IMR-90 (cell line): Measurements from ENCODE around the gene CAVIN1. TPM values are rescaled to one million over a fixed set of nuclear protein-coding genes. Genes with fewer than 3 reads are reported as not detected.

Experiments
- ATAC-seq: fragments of 200-7000 bp; cut with Tn5 transposase; 2 replicates; pipeline ENCODE4 v1.9.1; 2020; ENCODE audit warnings: low read depth, mild to moderate bottlenecking, moderate library complexity
- BruUV-seq: library from RNA; stranded (reverse); fragments of 400-500 nt; replicated peaks from 2 replicates; lab custom pipeline; 2021; lab: Mats Ljungman, UMichigan
- CTCF ChIA-PET: fragments of 300-600 bp; formaldehyde crosslinking; extraction: SDS; loops from one replicate; lab custom pipeline; 2021; ENCODE audit warnings: antibody characterized with exemption; lab: Yijun Ruan, JAX
- POLR2A ChIA-PET: fragments of 300-600 bp; sonication (Branson Sonifier 250); formaldehyde crosslinking; loops from one replicate; lab custom pipeline; 2022; ENCODE audit warnings: antibody characterized with exemption; ENCODE audit not compliant: unreplicated experiment; lab: Charles Lee
- DNase-seq: peaks from one replicate; pipeline ENCODE4 v3.0.0; 2013
- H2AFZ ChIP-seq: replicated peaks from 2 replicates; pipeline ENCODE3; 2013; ENCODE audit warnings: low read length, mild to moderate bottlenecking; ENCODE audit not compliant: poor library complexity
- H2AK5ac ChIP-seq: 2 replicates; pipeline ENCODE4 v1.6.1; 2013; ENCODE audit warnings: low read depth, low read length, inconsistent platforms
- H2AK9ac ChIP-seq: replicated peaks from 2 replicates; pipeline ENCODE3; 2013; ENCODE audit warnings: mild to moderate bottlenecking, low read depth, low read length, moderate library complexity; ENCODE audit not compliant: poor library complexity
- H2BK120ac ChIP-seq: 2 replicates; pipeline ENCODE4 v1.6.1; 2013; ENCODE audit warnings: low read depth, low read length, inconsistent platforms
- H2BK15ac ChIP-seq: 3 replicates; pipeline ENCODE4 v1.6.1; 2013; ENCODE audit warnings: low read depth, low read length, inconsistent platforms
- H2BK20ac ChIP-seq: 2 replicates; pipeline ENCODE4 v1.6.1; 2013; ENCODE audit warnings: low read depth, mild to moderate bottlenecking, inconsistent platforms, low read length, moderate library complexity
- H2BK5ac ChIP-seq: 2 replicates; pipeline ENCODE4 v1.6.1; 2013; ENCODE audit warnings: mild to moderate bottlenecking, low read depth, low read length, inconsistent platforms; ENCODE audit not compliant: poor library complexity, severe bottlenecking
- H3K14ac ChIP-seq: replicated peaks from 2 replicates; pipeline ENCODE4 v1.6.1; 2013; ENCODE audit warnings: low read depth, low read length, inconsistent platforms
- H3K18ac ChIP-seq: 2 replicates; pipeline ENCODE4 v1.6.1; 2013; ENCODE audit warnings: low read depth, low read length, control low read depth
- H3K23ac ChIP-seq: 2 replicates; pipeline ENCODE4 v1.6.1; 2013; ENCODE audit warnings: low read depth, low read length, inconsistent platforms
- H3K27ac ChIP-seq: 2 replicates; pipeline ENCODE4 v1.5.1; 2013; ENCODE audit warnings: mild to moderate bottlenecking, control low read depth, low read length; ENCODE audit not compliant: insufficient read depth
- H3K27me3 ChIP-seq: 2 replicates; pipeline ENCODE4 v1.6.1; 2013; ENCODE audit warnings: low read length; ENCODE audit not compliant: control insufficient read depth, insufficient read depth
- H3K36me3 ChIP-seq: 2 replicates; pipeline ENCODE4 v1.6.1; 2013; ENCODE audit warnings: low read length, mixed read lengths; ENCODE audit not compliant: control insufficient read depth, insufficient read depth
- H3K4ac ChIP-seq: 2 replicates; pipeline ENCODE4 v1.6.1; 2013; ENCODE audit warnings: low read depth, low read length, inconsistent platforms
- H3K4me1 ChIP-seq: 2 replicates; pipeline ENCODE4 v1.6.1; 2013; ENCODE audit warnings: low read length, mixed read lengths; ENCODE audit not compliant: control insufficient read depth, insufficient read depth
- H3K4me2 ChIP-seq: 2 replicates; pipeline ENCODE4 v1.6.1; 2013; ENCODE audit warnings: low read depth, mild to moderate bottlenecking, control low read depth, low read length, moderate library complexity
- H3K4me3 ChIP-seq: 2 replicates; pipeline ENCODE4 v1.5.1; 2013; ENCODE audit warnings: low read depth, mild to moderate bottlenecking, control low read depth, low read length, moderate library complexity; ENCODE audit not compliant: insufficient read depth
- H3K56ac ChIP-seq: 2 replicates; pipeline ENCODE4 v1.6.1; 2013; ENCODE audit warnings: low read length, inconsistent platforms; ENCODE audit not compliant: insufficient read depth; ENCODE audit errors: extremely low read depth
- H3K79me1 ChIP-seq, 2 experiments: 2 replicates each; pipeline ENCODE4 v1.6.1; 2013; ENCODE audit warnings: low read length in 2 of 2, inconsistent platforms in 1 of 2, low read depth in 1 of 2
- H3K9ac ChIP-seq: 2 replicates; pipeline ENCODE4 v1.6.1; 2013; ENCODE audit warnings: low read depth, low read length, control low read depth
- H3K9me1 ChIP-seq: 2 replicates; pipeline ENCODE4 v1.6.1; 2013; ENCODE audit warnings: low read length, inconsistent platforms; ENCODE audit not compliant: insufficient read depth
- H3K9me3 ChIP-seq: 2 replicates; pipeline ENCODE4 v1.6.1; 2013; ENCODE audit warnings: low read length; ENCODE audit not compliant: control insufficient read depth, insufficient read depth
- H4K20me1 ChIP-seq: 2 replicates; pipeline ENCODE4 v1.6.1; 2013; ENCODE audit warnings: low read length, inconsistent platforms; ENCODE audit not compliant: insufficient read depth
- H4K5ac ChIP-seq: 2 replicates; pipeline ENCODE4 v1.6.1; 2013; ENCODE audit warnings: mild to moderate bottlenecking, low read depth, low read length, control low read depth
- H4K8ac ChIP-seq, 2 experiments: 2 replicates each; pipeline ENCODE4 v1.6.1; 2013; ENCODE audit warnings: low read depth in 2 of 2, low read length in 2 of 2, control low read depth in 1 of 2, inconsistent platforms in 1 of 2
- H4K91ac ChIP-seq: 2 replicates; pipeline ENCODE4 v1.6.1; 2013; ENCODE audit warnings: low read depth, low read length, inconsistent platforms; ENCODE audit not compliant: insufficient read depth
- BHLHE40 ChIP-seq: fragments of 150-350 bp; IDR thresholded peaks from 2 replicates; pipeline ENCODE4 v1.6.1; 2016; ENCODE audit warnings: mild to moderate bottlenecking, low read depth, low read length
- MAFK ChIP-seq: IDR thresholded peaks from 2 replicates; pipeline ENCODE4 v1.6.1; 2012; ENCODE audit warnings: low read depth, low read length, improper control_type of control experiment
- MAZ ChIP-seq: IDR thresholded peaks from 2 replicates; pipeline ENCODE4 v1.6.1; 2012; ENCODE audit warnings: low read depth, mild to moderate bottlenecking, low read length, improper control_type of control experiment, moderate library complexity, borderline replicate concordance
- MXI1 ChIP-seq: IDR thresholded peaks from 2 replicates; pipeline ENCODE4 v1.6.1; 2012; ENCODE audit warnings: low read depth, mild to moderate bottlenecking, low read length, moderate library complexity, borderline replicate concordance
- SMC3 ChIP-seq: fragments of 150-350 bp; IDR thresholded peaks from 2 replicates; pipeline ENCODE4 v1.6.1; 2016; ENCODE audit warnings: low read depth, mild to moderate bottlenecking, antibody characterized with exemption, low read length, moderate library complexity
- WGBS, 2 experiments: methylation state at CpG; one replicate each; pipeline versions ENCODE4 v1.1.5 to v1.1.7; 2013; ENCODE audit warnings: missing lambda C conversion rate in 2 of 2; ENCODE audit not compliant: insufficient read length in 1 of 2; ENCODE audit errors: extremely low coverage in 2 of 2; 5-methylcytosine and 5-hydroxymethylcytosine counted together
- dilution Hi-C: fragments of 300-500 bp; cut with HindIII; formaldehyde crosslinking; loops from one replicate; pipeline ENCODE4 v1.14.3; 2018; ENCODE audit warnings: low sequenced_read_pairs; ENCODE audit not compliant: unreplicated experiment
- in situ Hi-C: fragments of 300-500 bp; cut with MboI; formaldehyde crosslinking; loops from 3 replicates; pipeline ENCODE4 v1.14.3; 2019; ENCODE audit warnings: low sequenced_read_pairs, inconsistent platforms, mixed read lengths
- intact Hi-C: fragments of 100-400 bp; cut with micrococcal nuclease; formaldehyde crosslinking; loops from 2 replicates; pipeline ENCODE4 v1.10.0; 2022
- polyA plus RNA-seq, 3 experiments: library from polyadenylated mRNA; depleted of rRNA; stranded (reverse); fragments of >200 nt; gene quantifications; 2 replicates each; pipeline ENCODE4 v1.2.3, GENCODE V29; 2012; ENCODE audit warnings: low replicate concordance in 1 of 3
- total RNA-seq: library from RNA; depleted of rRNA; stranded (reverse); fragments of >200 nt; gene quantifications from 2 replicates; pipeline ENCODE4 v1.2.3, GENCODE V29; 2012
- TF ChIP-seq, protein P1 (sequence below): conservative IDR thresholded peaks from 2 replicates; pipeline ENCODE4 v1.5.1; 2012; ENCODE audit warnings: mild to moderate bottlenecking, low read depth, low read length, improper control_type of control experiment

CAVIN1 gene
- total and polyA plus RNA-seq, 2 of the 4 experiments (the other 2 are of a cell fraction): 491 to 556 TPM

- TF ChIP-seq MAZ (no peak), SMC3 (no peak), MAFK (no peak), BHLHE40 (no peak), MXI1 (no peak)
- TF ChIP-seq, protein P1, sequence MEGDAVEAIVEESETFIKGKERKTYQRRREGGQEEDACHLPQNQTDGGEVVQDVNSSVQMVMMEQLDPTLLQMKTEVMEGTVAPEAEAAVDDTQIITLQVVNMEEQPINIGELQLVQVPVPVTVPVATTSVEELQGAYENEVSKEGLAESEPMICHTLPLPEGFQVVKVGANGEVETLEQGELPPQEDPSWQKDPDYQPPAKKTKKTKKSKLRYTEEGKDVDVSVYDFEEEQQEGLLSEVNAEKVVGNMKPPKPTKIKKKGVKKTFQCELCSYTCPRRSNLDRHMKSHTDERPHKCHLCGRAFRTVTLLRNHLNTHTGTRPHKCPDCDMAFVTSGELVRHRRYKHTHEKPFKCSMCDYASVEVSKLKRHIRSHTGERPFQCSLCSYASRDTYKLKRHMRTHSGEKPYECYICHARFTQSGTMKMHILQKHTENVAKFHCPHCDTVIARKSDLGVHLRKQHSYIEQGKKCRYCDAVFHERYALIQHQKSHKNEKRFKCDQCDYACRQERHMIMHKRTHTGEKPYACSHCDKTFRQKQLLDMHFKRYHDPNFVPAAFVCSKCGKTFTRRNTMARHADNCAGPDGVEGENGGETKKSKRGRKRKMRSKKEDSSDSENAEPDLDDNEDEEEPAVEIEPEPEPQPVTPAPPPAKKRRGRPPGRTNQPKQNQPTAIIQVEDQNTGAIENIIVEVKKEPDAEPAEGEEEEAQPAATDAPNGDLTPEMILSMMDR: no peak
- ChIA-PET CTCF (interaction anchor here (0.9 kb wide), 1 partner anchor 18 kb away, joined by 3 read pairs; no protein-coding TSS in a partner anchor), POLR2A (no interaction called here)
- intact Hi-C loops (no loop called here), in situ Hi-C loops (no loop called here), dilution Hi-C loops (no loop called here)
- no peak overlapping the region for H3K23ac ChIP-seq
- H3K9ac ChIP-seq: no peak overlapping the region
- no peaks in the 10 kb centered on the region for H3K36me3 ChIP-seq
- DNase-seq: no peak
- no peak overlapping the region for H2AK5ac ChIP-seq
- H3K27ac ChIP-seq: no peak overlapping the region
- H4K20me1 ChIP-seq: no peaks in the 10 kb centered on the region
- no peak overlapping the region for H2AK9ac ChIP-seq
- H3K18ac ChIP-seq: no peak overlapping the region
- H3K9me1 ChIP-seq: no peaks in the 10 kb centered on the region
- WGBS, 2 experiments: 62% methylated on average over 4 of the region's 7 CpGs; no CpG with 5 or more reads in 1 of the 2 experiments
- H2AFZ ChIP-seq: no peak overlapping the region
- H3K4me1 ChIP-seq: no peaks in the 10 kb centered on the region; the same call in 1 of the 2 replicates
- no peak overlapping the region for H2BK120ac ChIP-seq
- no peaks in the 10 kb centered on the region for H3K79me1 ChIP-seq
- no peak overlapping the region for H3K4me3 ChIP-seq
- no peaks in the 10 kb centered on the region for H3K9me3 ChIP-seq
- H4K8ac ChIP-seq: no peak overlapping the region
- H4K91ac ChIP-seq: no peak overlapping the region
- ATAC-seq: no peak
- no peak overlapping the region for H3K14ac ChIP-seq
- no peaks in the 10 kb centered on the region for H3K27me3 ChIP-seq
- BruUV-seq: no TSS peak
- H3K56ac ChIP-seq: no peak overlapping the region
- H2BK20ac ChIP-seq: no peak overlapping the region
- no peak overlapping the region for H4K5ac ChIP-seq
- H3K4ac ChIP-seq: no peak overlapping the region
- no peak overlapping the region for H2BK5ac ChIP-seq
- no peak overlapping the region for H2BK15ac ChIP-seq
- H3K4me2 ChIP-seq: no peak overlapping the region
Observed at GRCh38 chr17:42441371-42442195, 18.5 kb upstream of the CAVIN1 start.
